Esophagus muscularis mucosa (tissue), 4 donors: ENCODE data around the gene L3MBTL4. TPM values are rescaled to one million over a fixed set of nuclear protein-coding genes. Genes with fewer than 3 reads are reported as not detected.

Source experiments
- DNase-seq: peaks from one replicate; pipeline ENCODE4 v3.0.0-alpha.2; 2017; ENCODE audit errors: extremely low spot score
- H3K27ac ChIP-seq, 4 donors: fragments of 200-600 bp; sonication (generic); replicated peaks in 1 of 4; 1 replicate in 3 of 4; 2 replicates in 1 of 4; pipeline ENCODE4 v1.5.1; 2016 to 2019; ENCODE audit warnings: mild to moderate bottlenecking in 1 of 4
- H3K27me3 ChIP-seq, 4 donors: fragments of 200-600 bp; sonication (generic); one replicate each; pipeline versions ENCODE4 v1.5.1 to v1.6.0; 2016 to 2019
- H3K36me3 ChIP-seq, 4 donors: fragments of 200-600 bp; sonication (generic); one replicate each; pipeline ENCODE4 v1.5.1; 2016 to 2019
- H3K4me1 ChIP-seq, 4 donors: fragments of 200-600 bp; sonication (generic); one replicate each; pipeline ENCODE4 v1.5.1; 2016 to 2019
- H3K4me3 ChIP-seq, 4 donors: fragments of 200-600 bp; sonication (generic); 1 replicate in 2 of 4; 2 replicates in 2 of 4; pipeline ENCODE4 v1.5.1; 2016 to 2019; ENCODE audit warnings: mild to moderate bottlenecking in 4 of 4, moderate library complexity in 1 of 4
- H3K9me3 ChIP-seq, 4 donors: fragments of 200-600 bp; sonication (generic); 1 replicate in 3 of 4; 2 replicates in 1 of 4; pipeline ENCODE4 v1.5.1; 2016 to 2019
- EP300 ChIP-seq: sonication (generic); formaldehyde crosslinking; IDR thresholded peaks from one replicate; pipeline ENCODE4 v1.6.1; 2017; ENCODE audit warnings: antibody characterized with exemption
- POLR2A ChIP-seq: fragments of 450-650 bp; IDR thresholded peaks from one replicate; pipeline ENCODE4 v1.6.1; 2017; ENCODE audit warnings: antibody characterized with exemption, moderate library complexity, mild to moderate bottlenecking, low read depth
- POLR2AphosphoS5 ChIP-seq, 2 donors: sonication (generic); formaldehyde crosslinking; IDR thresholded peaks; one replicate each; pipeline ENCODE4 v1.6.1; 2017; ENCODE audit warnings: antibody characterized with exemption in 2 of 2
- WGBS: methylation state at CpG from one replicate; pipeline ENCODE4 v1.1.5; 2018; 5-methylcytosine and 5-hydroxymethylcytosine counted together
- intact Hi-C: fragments of 100-400 bp; cut with DNase I; formaldehyde crosslinking; loops from one replicate; pipeline ENCODE4 v1.15.1; 2023
- total RNA-seq, 4 donors: library from RNA; depleted of rRNA; stranded (reverse); fragments of >200 nt; gene quantifications; one replicate each; pipeline versions ENCODE4 v1.1.0 to v1.2.1, GENCODE V29; 2016
- TF ChIP-seq, protein P1 (sequence below), 3 experiments: fragments of 200-600 bp in 2 of 3; fragments of 450-650 bp in 1 of 3; sonication (generic) in 2 of 3; IDR thresholded peaks; one replicate each; pipeline ENCODE4 v1.5.1; 2017 to 2019; ENCODE audit warnings: antibody characterized with exemption in 3 of 3, mild to moderate bottlenecking in 2 of 3, moderate library complexity in 1 of 3

Gene L3MBTL4
- total RNA-seq, 4 donors from 2014 or later, result 1.0 to 2.9 (median 1.6) TPM

DNA sequence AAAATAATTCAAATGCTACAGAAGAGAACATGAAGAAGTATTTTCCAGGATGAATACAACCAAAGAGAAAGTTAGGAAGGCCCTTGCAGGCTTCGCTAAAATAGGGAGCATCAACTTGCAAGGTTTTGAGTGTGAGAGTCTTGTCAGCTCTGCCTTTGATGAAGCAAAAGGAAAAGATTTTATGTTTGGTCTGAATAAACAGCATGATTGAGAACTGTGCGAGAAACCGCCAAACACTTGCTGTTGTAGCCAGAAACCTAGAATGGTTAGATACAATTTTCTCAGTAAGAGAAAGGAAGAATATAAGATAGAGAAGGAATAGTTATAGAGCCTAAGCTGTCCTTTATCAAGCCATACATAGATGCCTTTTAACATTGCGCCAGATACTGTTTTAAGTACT lies 163.6 kb downstream of the L3MBTL4 start:
- WGBS, result 96% methylated on average over 4 of the region's 4 CpGs

DNA sequence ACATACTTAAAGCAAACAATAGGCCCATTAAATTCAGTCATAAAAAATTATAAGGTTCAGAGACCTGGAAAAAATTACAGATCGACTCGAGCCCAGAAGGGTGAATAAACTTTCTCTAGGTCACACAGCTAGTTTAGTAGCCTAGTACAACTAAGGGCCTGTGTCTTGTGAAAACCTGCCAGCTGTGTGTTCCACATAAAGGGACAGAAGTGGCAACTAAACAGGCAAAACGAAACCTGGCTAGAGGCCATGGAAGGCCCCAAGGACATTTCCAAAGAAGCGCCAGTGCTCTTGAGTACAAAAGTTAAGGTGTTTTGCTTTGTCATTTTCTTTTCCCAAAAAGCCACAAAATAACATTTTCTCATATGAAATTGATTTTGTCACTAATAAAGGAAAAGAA lies 164.9 kb downstream of the L3MBTL4 start:
- Histone ChIP-seq H3K36me3 (no peaks in the 10 kb centered on the region), H3K4me3 (no peak overlapping the region), H3K9me3 (no peaks in the 10 kb centered on the region), H3K4me1 (peaks cover 3 to 11% (median 10%) of the 10 kb centered on the region in 4 donors), H3K27me3 (no peaks in the 10 kb centered on the region), H3K27ac (no peak overlapping the region)
- no peak for TF ChIP-seq POLR2AphosphoS5 (IDR thresholded peaks at IDR 0.05)
- TF ChIP-seq EP300, result no peak
- TF ChIP-seq, protein P1, sequence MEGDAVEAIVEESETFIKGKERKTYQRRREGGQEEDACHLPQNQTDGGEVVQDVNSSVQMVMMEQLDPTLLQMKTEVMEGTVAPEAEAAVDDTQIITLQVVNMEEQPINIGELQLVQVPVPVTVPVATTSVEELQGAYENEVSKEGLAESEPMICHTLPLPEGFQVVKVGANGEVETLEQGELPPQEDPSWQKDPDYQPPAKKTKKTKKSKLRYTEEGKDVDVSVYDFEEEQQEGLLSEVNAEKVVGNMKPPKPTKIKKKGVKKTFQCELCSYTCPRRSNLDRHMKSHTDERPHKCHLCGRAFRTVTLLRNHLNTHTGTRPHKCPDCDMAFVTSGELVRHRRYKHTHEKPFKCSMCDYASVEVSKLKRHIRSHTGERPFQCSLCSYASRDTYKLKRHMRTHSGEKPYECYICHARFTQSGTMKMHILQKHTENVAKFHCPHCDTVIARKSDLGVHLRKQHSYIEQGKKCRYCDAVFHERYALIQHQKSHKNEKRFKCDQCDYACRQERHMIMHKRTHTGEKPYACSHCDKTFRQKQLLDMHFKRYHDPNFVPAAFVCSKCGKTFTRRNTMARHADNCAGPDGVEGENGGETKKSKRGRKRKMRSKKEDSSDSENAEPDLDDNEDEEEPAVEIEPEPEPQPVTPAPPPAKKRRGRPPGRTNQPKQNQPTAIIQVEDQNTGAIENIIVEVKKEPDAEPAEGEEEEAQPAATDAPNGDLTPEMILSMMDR (IDR thresholded peaks at IDR 0.05), result no peak
- no peak for TF ChIP-seq POLR2A
- 84% methylated on average over 4 of the region's 4 CpGs for WGBS
- intact Hi-C loops, result no loop called here
- no peak for DNase-seq

More for the DNA sequence above, 163.6 kb downstream of the L3MBTL4 start:
- no peaks in the 10 kb centered on the region for H3K9me3 ChIP-seq
- DNase-seq, result no peak
- H3K4me3 ChIP-seq, result no peak overlapping the region
- H3K27me3 ChIP-seq, result no peaks in the 10 kb centered on the region
- no peaks in the 10 kb centered on the region for H3K36me3 ChIP-seq
- H3K4me1 ChIP-seq, result peaks cover 13 to 23% (median 19%) of the 10 kb centered on the region in 4 donors
- no peak for TF ChIP-seq EP300
- TF ChIP-seq, protein P1 (IDR thresholded peaks at IDR 0.05), result no peak
- no peak for TF ChIP-seq POLR2AphosphoS5 (IDR thresholded peaks at IDR 0.05)
- TF ChIP-seq POLR2A, result no peak
- intact Hi-C loops, result no loop called here
- no peak overlapping the region for H3K27ac ChIP-seq

DNA sequence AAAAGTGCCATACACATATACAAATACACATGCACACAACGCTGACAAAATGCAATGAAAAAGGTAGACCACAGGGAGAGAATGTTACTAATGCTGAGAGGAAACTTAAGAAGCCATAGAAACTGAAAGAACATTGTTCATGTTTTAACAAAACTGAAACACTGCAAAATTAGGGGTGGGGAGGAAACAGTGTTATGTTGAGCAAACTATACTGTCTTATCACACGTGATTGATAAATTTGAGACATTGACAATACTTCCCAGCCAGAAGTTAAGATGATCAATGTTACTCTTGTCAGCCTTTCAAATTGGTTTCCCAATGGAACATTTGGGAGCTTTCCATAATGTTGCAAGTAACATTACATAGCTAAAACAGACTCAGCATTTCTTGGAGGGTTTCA lies 165.5 kb downstream of the L3MBTL4 start:
- TF ChIP-seq EP300, result no peak
- TF ChIP-seq POLR2AphosphoS5 (IDR thresholded peaks at IDR 0.05), result no peak
- no peaks in the 10 kb centered on the region for H3K27me3 ChIP-seq
- no peak overlapping the region for H3K27ac ChIP-seq

DNA sequence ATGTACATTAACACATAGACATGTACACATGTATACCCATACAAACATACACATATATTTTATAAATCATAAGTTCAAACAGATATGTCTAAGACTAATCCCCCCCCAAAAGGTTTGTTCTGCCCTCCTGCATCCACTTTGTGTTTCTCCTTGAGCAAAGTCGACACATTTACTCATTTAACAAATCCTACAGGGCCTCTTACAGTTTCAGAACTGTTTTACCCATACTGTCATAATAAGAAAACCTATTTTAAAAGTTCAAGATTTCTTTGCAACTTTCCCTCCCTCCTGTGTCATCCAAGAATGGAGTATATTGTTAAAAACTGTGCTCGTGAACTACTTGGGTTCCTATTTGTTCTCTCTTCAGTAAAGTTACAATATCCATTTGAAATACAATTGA lies 166.7 kb downstream of the L3MBTL4 start:
- TF ChIP-seq POLR2A (no peak), POLR2AphosphoS5 (IDR thresholded peaks at IDR 0.05) (no peak), EP300 (no peak)
- TF ChIP-seq, protein P1 (IDR thresholded peaks at IDR 0.05), result no peak
- Histone ChIP-seq H3K36me3 (no peaks in the 10 kb centered on the region), H3K4me3 (no peak overlapping the region), H3K4me1 (no peaks in the 10 kb centered on the region), H3K9me3 (no peaks in the 10 kb centered on the region), H3K27ac (no peak overlapping the region), H3K27me3 (no peaks in the 10 kb centered on the region)
- no peak for DNase-seq
- intact Hi-C loops, result no loop called here
- 89% methylated on average over 2 of the region's 2 CpGs for WGBS

More for the DNA sequence above, 165.5 kb downstream of the L3MBTL4 start:
- WGBS, result 73% methylated on average over 2 of the region's 2 CpGs
- H3K9me3 ChIP-seq, result no peaks in the 10 kb centered on the region
- peaks cover 0 to 5% (median 4%) of the 10 kb centered on the region in 4 donors for H3K4me1 ChIP-seq
- intact Hi-C loops, result no loop called here
- no peak for DNase-seq
- no peaks in the 10 kb centered on the region for H3K36me3 ChIP-seq
- no peak overlapping the region for H3K4me3 ChIP-seq

DNA sequence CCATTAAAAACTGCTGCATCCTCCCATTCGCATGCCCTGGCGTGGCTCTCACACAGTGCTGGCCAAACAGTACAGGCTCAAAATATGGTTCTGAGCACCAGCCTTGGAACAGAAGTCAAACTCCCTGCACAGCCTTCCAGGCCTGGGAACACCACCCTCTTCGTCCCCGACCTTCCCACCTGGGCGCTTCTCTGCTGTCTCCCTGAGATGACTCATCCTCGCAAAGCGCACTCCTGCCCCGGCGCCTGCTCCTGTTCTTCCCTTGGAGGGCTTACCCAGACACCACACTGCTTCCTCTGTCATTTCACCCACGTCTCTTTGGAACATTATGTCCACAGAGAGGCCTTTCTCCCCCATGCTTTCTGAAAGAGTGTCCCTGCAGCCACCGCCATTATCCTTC lies 172.7 kb downstream of the L3MBTL4 start:
- no peaks in the 10 kb centered on the region for H3K9me3 ChIP-seq
- no peak overlapping the region for H3K4me3 ChIP-seq
- no peak overlapping the region for H3K27ac ChIP-seq
- no peaks in the 10 kb centered on the region for H3K27me3 ChIP-seq
- H3K36me3 ChIP-seq, result no peaks in the 10 kb centered on the region
- TF ChIP-seq, protein P1 (IDR thresholded peaks at IDR 0.05), result no peak
- TF ChIP-seq POLR2A (no peak), POLR2AphosphoS5 (IDR thresholded peaks at IDR 0.05) (no peak), EP300 (no peak)
- no peaks in the 10 kb centered on the region for H3K4me1 ChIP-seq
- intact Hi-C loops, result no loop called here
- WGBS, result 95% methylated on average over 11 of the region's 11 CpGs
- no peak for DNase-seq
